CD14-positive monocyte (primary cell): ENCODE results near the gene SERP1. TPM values are rescaled to one million over a fixed set of nuclear protein-coding genes. Genes with fewer than 3 reads are reported as not detected.
A peak's percentile ranks its signal among the peaks of the same experiment; 100 is the strongest.

Experiments
- DNase-seq, 3 donors: peaks; one replicate each; pipeline ENCODE4 v3.0.0-alpha.2; 2011 to 2022
- H2AFZ ChIP-seq: 2 replicates; pipeline ENCODE4 v1.6.0; 2012; ENCODE audit warnings: mild to moderate bottlenecking, low read depth, low read length, inconsistent platforms; ENCODE audit not compliant: insufficient read depth, poor library complexity, severe bottlenecking
- H3K27ac ChIP-seq, 2 donors: 1 replicate in 1 of 2; 2 replicates in 1 of 2; pipeline ENCODE4 v1.5.1; 2012 to 2013; ENCODE audit warnings: low read length in 2 of 2, control low read depth in 1 of 2, inconsistent platforms in 1 of 2, low read depth in 1 of 2, mild to moderate bottlenecking in 1 of 2
- H3K27me3 ChIP-seq, 2 donors: one replicate each; pipeline versions ENCODE4 v1.6.0 to v1.6.1; 2011 to 2013; ENCODE audit warnings: low read length in 2 of 2; ENCODE audit not compliant: control insufficient read depth in 2 of 2, insufficient read depth in 2 of 2
- H3K36me3 ChIP-seq, 2 donors: replicated peaks in 1 of 2; 1 replicate in 1 of 2; 2 replicates in 1 of 2; pipeline versions ENCODE4 v1.5.1 to v1.6.1; 2012 to 2013; ENCODE audit warnings: low read length in 2 of 2, control low read depth in 1 of 2, inconsistent platforms in 1 of 2, mild to moderate bottlenecking in 1 of 2; ENCODE audit not compliant: insufficient read depth in 2 of 2, control insufficient read depth in 1 of 2
- H3K4me1 ChIP-seq, 2 donors: 1 replicate in 1 of 2; 2 replicates in 1 of 2; pipeline versions ENCODE4 v1.5.1 to v1.6.1; 2012 to 2013; ENCODE audit warnings: low read length in 2 of 2, control low read depth in 1 of 2, inconsistent platforms in 1 of 2, mild to moderate bottlenecking in 1 of 2, moderate library complexity in 1 of 2; ENCODE audit not compliant: insufficient read depth in 2 of 2, control insufficient read depth in 1 of 2
- H3K4me2 ChIP-seq: replicated peaks from 2 replicates; pipeline ENCODE3; 2012; ENCODE audit warnings: low read length, moderate library complexity, mild to moderate bottlenecking; ENCODE audit not compliant: poor library complexity, severe bottlenecking; ENCODE audit errors: extremely low read depth
- H3K4me3 ChIP-seq, 3 experiments: fragments of 200-600 bp in 1 of 3; sonication (generic) in 1 of 3; replicated peaks in 1 of 3; 1 replicate in 2 of 3; 2 replicates in 1 of 3; pipeline ENCODE4 v1.5.1; 2011 to 2013; ENCODE audit warnings: low read length in 3 of 3, mild to moderate bottlenecking in 3 of 3, control low read depth in 2 of 3, low read depth in 2 of 3, inconsistent platforms in 1 of 3, moderate library complexity in 1 of 3
- H3K79me2 ChIP-seq: 2 replicates; pipeline ENCODE4 v1.6.0; 2012; ENCODE audit warnings: mild to moderate bottlenecking, control low read depth, inconsistent platforms, low read length, moderate library complexity; ENCODE audit not compliant: insufficient read depth
- H3K9ac ChIP-seq: 2 replicates; pipeline ENCODE4 v1.6.0; 2017; ENCODE audit warnings: low read length, mild to moderate bottlenecking; ENCODE audit not compliant: insufficient read depth, poor library complexity, severe bottlenecking
- H3K9me3 ChIP-seq, 2 donors: replicated peaks in 1 of 2; 1 replicate in 1 of 2; 2 replicates in 1 of 2; pipeline versions ENCODE4 v1.5.1 to v1.6.1; 2012 to 2013; ENCODE audit warnings: low read length in 2 of 2, control low read depth in 1 of 2; ENCODE audit not compliant: control insufficient read depth in 1 of 2, insufficient read depth in 1 of 2
- H4K20me1 ChIP-seq: 2 replicates; pipeline ENCODE4 v1.6.0; 2012; ENCODE audit warnings: mild to moderate bottlenecking, low read length, control low read depth, moderate library complexity; ENCODE audit not compliant: insufficient read depth
- H3K27ac Mint-ChIP-seq, 7 donors: one replicate each; pipeline ENCODE4 v1.8.0; 2020; ENCODE audit warnings: mild to moderate bottlenecking in 7 of 7, mixed read lengths in 7 of 7, moderate library complexity in 6 of 7, inconsistent platforms in 2 of 7
- H3K27me3 Mint-ChIP-seq, 3 donors: one replicate each; pipeline ENCODE4 v1.8.0; 2021 to 2022; ENCODE audit warnings: low read depth in 3 of 3, mild to moderate bottlenecking in 3 of 3, mixed read lengths in 3 of 3, moderate library complexity in 3 of 3, inconsistent platforms in 1 of 3
- H3K36me3 Mint-ChIP-seq, 2 donors: one replicate each; pipeline ENCODE4 v1.8.0; 2020; ENCODE audit warnings: mixed read lengths in 2 of 2, inconsistent platforms in 1 of 2, mild to moderate bottlenecking in 1 of 2
- H3K4me1 Mint-ChIP-seq: one replicate; pipeline ENCODE4 v1.8.0; 2020; ENCODE audit warnings: mild to moderate bottlenecking, mixed read lengths
- H3K4me3 Mint-ChIP-seq, 2 donors: one replicate each; pipeline ENCODE4 v1.8.0; 2020; ENCODE audit warnings: mild to moderate bottlenecking in 2 of 2, mixed read lengths in 2 of 2, moderate library complexity in 1 of 2
- H3K9me3 Mint-ChIP-seq, 7 donors: one replicate each; pipeline ENCODE4 v1.8.0; 2020 to 2022; ENCODE audit warnings: mixed read lengths in 7 of 7, mild to moderate bottlenecking in 6 of 7, moderate library complexity in 6 of 7, inconsistent platforms in 2 of 7
- whole genome bisulfite sequencing: methylation state at CpG from one replicate; pipeline ENCODE4 v1.1.5; 2013; ENCODE audit warnings: missing lambda C conversion rate; ENCODE audit not compliant: insufficient coverage; 5-methylcytosine and 5-hydroxymethylcytosine counted together
- intact Hi-C, 2 donors: fragments of 100-400 bp; cut with micrococcal nuclease; formaldehyde crosslinking; loops; one replicate each; pipeline versions ENCODE4 v1.15.0 to v1.15.1; 2023
- polyA plus RNA-seq, 3 donors: library from polyadenylated mRNA; depleted of rRNA in 1 of 3; unstranded in 2 of 3; stranded (reverse) in 1 of 3; fragments of 300-500 nt in 2 of 3; fragments of >200 nt in 1 of 3; fragmentation: Illumina TruSeq in 2 of 3; gene quantifications; 1 replicate in 2 of 3; 2 replicates in 1 of 3; pipeline ENCODE4 v1.2.3, GENCODE V29; 2012 to 2021
- TF ChIP-seq, protein P1 (sequence below): fragments of 200-600 bp; IDR thresholded peaks from one replicate; pipeline ENCODE4 v1.8.0; 2022; ENCODE audit warnings: antibody characterized with exemption, mild to moderate bottlenecking

SERP1 gene
- polyA plus RNA-seq, 3 donors = 178 to 226 (median 220) TPM

GRCh38 chr3:150567328-150567727 lies 21.0 kb upstream of the SERP1 start:
- no peaks in the 10 kb centered on the region for H3K9me3 ChIP-seq
- H3K4me3 ChIP-seq = no peak overlapping the region
- no peaks in the 10 kb centered on the region for H3K27me3 Mint-ChIP-seq
- no CpG with 5 or more reads among the region's 1 CpG for WGBS
- no peak overlapping the region for H3K4me3 Mint-ChIP-seq
- H3K4me2 ChIP-seq = no peak overlapping the region
- H3K27ac Mint-ChIP-seq = peak overlapping the region in 1 of 7 donors; percentile 1
- no peaks in the 10 kb centered on the region for H3K4me1 ChIP-seq
- no peaks in the 10 kb centered on the region for H3K27me3 ChIP-seq
- no peak overlapping the region for H2AFZ ChIP-seq
- H3K9ac ChIP-seq = no peak overlapping the region
- no peak for DNase-seq
- no peaks in the 10 kb centered on the region for H4K20me1 ChIP-seq
- H3K36me3 Mint-ChIP-seq = peaks cover 70 to 80% of the 10 kb centered on the region in 2 donors
- intact Hi-C loops = no loop called here
- peaks cover 87 to 99% of the 10 kb centered on the region in 2 donors for H3K36me3 ChIP-seq
- no peak overlapping the region for H3K27ac ChIP-seq
- no peaks in the 10 kb centered on the region for H3K4me1 Mint-ChIP-seq
- H3K9me3 Mint-ChIP-seq = no peaks in the 10 kb centered on the region
- H3K79me2 ChIP-seq = no peaks in the 10 kb centered on the region
- TF ChIP-seq, protein P1, sequence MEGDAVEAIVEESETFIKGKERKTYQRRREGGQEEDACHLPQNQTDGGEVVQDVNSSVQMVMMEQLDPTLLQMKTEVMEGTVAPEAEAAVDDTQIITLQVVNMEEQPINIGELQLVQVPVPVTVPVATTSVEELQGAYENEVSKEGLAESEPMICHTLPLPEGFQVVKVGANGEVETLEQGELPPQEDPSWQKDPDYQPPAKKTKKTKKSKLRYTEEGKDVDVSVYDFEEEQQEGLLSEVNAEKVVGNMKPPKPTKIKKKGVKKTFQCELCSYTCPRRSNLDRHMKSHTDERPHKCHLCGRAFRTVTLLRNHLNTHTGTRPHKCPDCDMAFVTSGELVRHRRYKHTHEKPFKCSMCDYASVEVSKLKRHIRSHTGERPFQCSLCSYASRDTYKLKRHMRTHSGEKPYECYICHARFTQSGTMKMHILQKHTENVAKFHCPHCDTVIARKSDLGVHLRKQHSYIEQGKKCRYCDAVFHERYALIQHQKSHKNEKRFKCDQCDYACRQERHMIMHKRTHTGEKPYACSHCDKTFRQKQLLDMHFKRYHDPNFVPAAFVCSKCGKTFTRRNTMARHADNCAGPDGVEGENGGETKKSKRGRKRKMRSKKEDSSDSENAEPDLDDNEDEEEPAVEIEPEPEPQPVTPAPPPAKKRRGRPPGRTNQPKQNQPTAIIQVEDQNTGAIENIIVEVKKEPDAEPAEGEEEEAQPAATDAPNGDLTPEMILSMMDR = no peak

- intact Hi-C loops = no loop called here
- no peaks in the 10 kb centered on the region for H3K4me1 Mint-ChIP-seq
- no peaks in the 10 kb centered on the region for H3K27me3 Mint-ChIP-seq
- Histone ChIP-seq H3K27ac (no peak overlapping the region), H3K4me1 (no peaks in the 10 kb centered on the region), H3K27me3 (no peaks in the 10 kb centered on the region), H3K4me2 (no peak overlapping the region), H3K79me2 (peaks cover 19% of the 10 kb centered on the region), H2AFZ (no peak overlapping the region), H4K20me1 (peaks cover 10% of the 10 kb centered on the region), H3K9me3 (no peaks in the 10 kb centered on the region), H3K4me3 (no peak overlapping the region), H3K36me3 (peaks cover 74 to 86% of the 10 kb centered on the region in 2 donors), H3K9ac (no peak overlapping the region)
- no CpG with 5 or more reads among the region's 2 CpGs for WGBS
- no peaks in the 10 kb centered on the region for H3K9me3 Mint-ChIP-seq
- peaks cover 50 to 74% of the 10 kb centered on the region in 2 donors for H3K36me3 Mint-ChIP-seq
- DNase-seq = no peak
- H3K4me3 Mint-ChIP-seq = no peak overlapping the region
- TF ChIP-seq, protein P1 = no peak
- H3K27ac Mint-ChIP-seq = no peak overlapping the region
These were observed 17.9 kb upstream of the SERP1 start for GRCh38 chr3:150564243-150564642.
